HUES64 (cell line): ENCODE measurements around the gene SEPTIN5.
"Not testable (repeated sequence)": the region's sequence is repeated elsewhere in the genome, so short reads cannot be mapped to it uniquely, and the experiment has no call there.

Experiments used
- H3K27ac ChIP-seq: 2 replicates; pipeline ENCODE4 v1.7.0; 2013; ENCODE audit warnings: low read depth, low read length, inconsistent platforms
- H3K27me3 ChIP-seq: 2 replicates; pipeline ENCODE4 v1.6.1; 2013; ENCODE audit warnings: mild to moderate bottlenecking, low read length; ENCODE audit not compliant: insufficient read depth
- H3K36me3 ChIP-seq: 2 replicates; pipeline ENCODE4 v1.6.1; 2013; ENCODE audit warnings: mild to moderate bottlenecking, low read length; ENCODE audit not compliant: insufficient read depth
- H3K4me1 ChIP-seq: 2 replicates; pipeline ENCODE4 v1.6.1; 2013; ENCODE audit warnings: mild to moderate bottlenecking, low read length, moderate library complexity; ENCODE audit not compliant: insufficient read depth
- H3K4me3 ChIP-seq: 2 replicates; pipeline ENCODE4 v1.5.1; 2013; ENCODE audit warnings: mild to moderate bottlenecking, low read length, moderate library complexity
- H3K9ac ChIP-seq: 2 replicates; pipeline ENCODE4 v1.6.1; 2013; ENCODE audit warnings: mild to moderate bottlenecking, low read depth, low read length
- H3K9me3 ChIP-seq: 2 replicates; pipeline ENCODE4 v1.6.1; 2013; ENCODE audit warnings: low read depth, low read length; ENCODE audit not compliant: insufficient read depth
- WGBS: fragments of 150-250, 120-280 bp; methylation state at CpG from one replicate; pipeline ENCODE4 v1.1.7; 2013; ENCODE audit warnings: missing lambda C conversion rate; 5-methylcytosine and 5-hydroxymethylcytosine counted together

The SEPTIN5 gene

GRCh38 chr22:19672054-19672776 is 42.1 kb upstream of the SEPTIN5 start:
- Histone ChIP-seq H3K36me3 (no peaks in the 10 kb centered on the region), H3K27ac (no peak overlapping the region), H3K4me1 (no peaks in the 10 kb centered on the region), H3K9ac (no peak overlapping the region), H3K4me3 (no peak overlapping the region), H3K9me3 (0 out of 2 replicates have a peak, but pooled peaks cover 3% of the 10 kb centered on the region), H3K27me3 (peaks cover 5% of the 10 kb centered on the region; the same call in 1 of the 2 replicates)
- WGBS, result 93% methylated on average over 9 of the region's 9 CpGs

GRCh38 chr22:19673660-19674059 is 40.6 kb upstream of the SEPTIN5 start:
- 91% methylated on average over 4 of the region's 4 CpGs for WGBS
- no peak overlapping the region for H3K27ac ChIP-seq
- H3K9me3 ChIP-seq, result 0 out of 2 replicates have a peak, but pooled peaks cover 3% of the 10 kb centered on the region
- peaks cover 5% of the 10 kb centered on the region; the same call in 1 of the 2 replicates for H3K27me3 ChIP-seq
- H3K4me3 ChIP-seq, result no peak overlapping the region
- no peaks in the 10 kb centered on the region for H3K36me3 ChIP-seq
- no peak overlapping the region for H3K9ac ChIP-seq
- H3K4me1 ChIP-seq, result no peaks in the 10 kb centered on the region

GRCh38 chr22:19674129-19674928 is 40.0 kb upstream of the SEPTIN5 start:
- H3K4me1 ChIP-seq, result 0 out of 2 replicates have a peak, but pooled peaks cover 6% of the 10 kb centered on the region
- no peaks in the 10 kb centered on the region for H3K36me3 ChIP-seq
- no peak overlapping the region for H3K27ac ChIP-seq
- no peak overlapping the region for H3K9ac ChIP-seq
- no peak overlapping the region for H3K4me3 ChIP-seq
- peaks cover 5% of the 10 kb centered on the region; the same call in 1 of the 2 replicates for H3K27me3 ChIP-seq
- 0 out of 2 replicates have a peak, but pooled peaks cover 3% of the 10 kb centered on the region for H3K9me3 ChIP-seq
- 90% methylated on average over 11 of the region's 11 CpGs for WGBS

GRCh38 chr22:19674929-19675253 is 39.4 kb upstream of the SEPTIN5 start:
- Histone ChIP-seq H3K4me3 (no peak overlapping the region), H3K27me3 (peaks cover 5% of the 10 kb centered on the region; the same call in 1 of the 2 replicates), H3K9me3 (0 out of 2 replicates have a peak, but pooled peaks cover 3% of the 10 kb centered on the region), H3K9ac (no peak overlapping the region), H3K36me3 (no peaks in the 10 kb centered on the region), H3K4me1 (0 out of 2 replicates have a peak, but pooled peaks cover 7% of the 10 kb centered on the region), H3K27ac (no peak overlapping the region)
- 91% methylated on average over 10 of the region's 10 CpGs for WGBS

- no peak overlapping the region for H3K4me3 ChIP-seq
- H3K9me3 ChIP-seq, result 0 out of 2 replicates have a peak, but pooled peaks cover 3% of the 10 kb centered on the region
- H3K27ac ChIP-seq, result no peak overlapping the region
- peaks cover 5% of the 10 kb centered on the region; the same call in 1 of the 2 replicates for H3K27me3 ChIP-seq
- H3K36me3 ChIP-seq, result no peaks in the 10 kb centered on the region
- whole genome bisulfite sequencing, result 90% methylated on average over 7 of the region's 7 CpGs
- no peak overlapping the region for H3K9ac ChIP-seq
- 0 out of 2 replicates have a peak, but pooled peaks cover 7% of the 10 kb centered on the region for H3K4me1 ChIP-seq
Measured at GRCh38 chr22:19675428-19675827, 38.9 kb upstream of the SEPTIN5 start.

GRCh38 chr22:19676437-19676836 is 37.9 kb upstream of the SEPTIN5 start:
- not testable (repeated sequence) for H3K27ac ChIP-seq, H3K9me3 ChIP-seq, H3K36me3 ChIP-seq, H3K27me3 ChIP-seq, H3K4me1 ChIP-seq, H3K4me3 ChIP-seq, H3K9ac ChIP-seq
- WGBS, result 93% methylated on average over 1 of the region's 1 CpG

- WGBS, result 68% methylated on average over 11 of the region's 11 CpGs
- Histone ChIP-seq H3K27ac (no peak overlapping the region), H3K36me3 (no peaks in the 10 kb centered on the region), H3K4me1 (0 out of 2 replicates have a peak, but pooled peaks cover 7% of the 10 kb centered on the region), H3K9ac (no peak overlapping the region), H3K4me3 (no peak overlapping the region), H3K9me3 (no peaks in the 10 kb centered on the region; the same call in 1 of the 2 replicates), H3K27me3 (peaks cover 5% of the 10 kb centered on the region; the same call in 1 of the 2 replicates)
Measured at GRCh38 chr22:19678949-19679521, 35.3 kb upstream of the SEPTIN5 start.

- no peaks in the 10 kb centered on the region for H3K36me3 ChIP-seq
- H3K9me3 ChIP-seq, result no peaks in the 10 kb centered on the region; the same call in 1 of the 2 replicates
- H3K4me1 ChIP-seq, result 0 out of 2 replicates have a peak, but pooled peaks cover 7% of the 10 kb centered on the region
- H3K27me3 ChIP-seq, result peaks cover 2% of the 10 kb centered on the region; the same call in 1 of the 2 replicates
- no peak overlapping the region for H3K27ac ChIP-seq
- H3K4me3 ChIP-seq, result no peak overlapping the region
- no peak overlapping the region for H3K9ac ChIP-seq
- 47% methylated on average over 14 of the region's 14 CpGs for WGBS
Measured at GRCh38 chr22:19679522-19680101, 34.7 kb upstream of the SEPTIN5 start.

- Histone ChIP-seq H3K9me3 (no peaks in the 10 kb centered on the region; the same call in 1 of the 2 replicates), H3K4me3 (no peak overlapping the region), H3K27ac (no peak overlapping the region), H3K36me3 (no peaks in the 10 kb centered on the region), H3K27me3 (no peaks in the 10 kb centered on the region), H3K4me1 (0 out of 2 replicates have a peak, but pooled peaks cover 7% of the 10 kb centered on the region), H3K9ac (no peak overlapping the region)
- WGBS, result 95% methylated on average over 13 of the region's 16 CpGs
Measured at GRCh38 chr22:19680287-19680881, 33.9 kb upstream of the SEPTIN5 start.
